COLO668 (cell line): ENCODE data around the gene FEN1.

Experiments used
- DNase-seq: peaks from one replicate; lab custom pipeline; 2025; ENCODE audit not compliant: unreplicated experiment; lab: John Stamatoyannopoulos, UW

FEN1 gene

DNA sequence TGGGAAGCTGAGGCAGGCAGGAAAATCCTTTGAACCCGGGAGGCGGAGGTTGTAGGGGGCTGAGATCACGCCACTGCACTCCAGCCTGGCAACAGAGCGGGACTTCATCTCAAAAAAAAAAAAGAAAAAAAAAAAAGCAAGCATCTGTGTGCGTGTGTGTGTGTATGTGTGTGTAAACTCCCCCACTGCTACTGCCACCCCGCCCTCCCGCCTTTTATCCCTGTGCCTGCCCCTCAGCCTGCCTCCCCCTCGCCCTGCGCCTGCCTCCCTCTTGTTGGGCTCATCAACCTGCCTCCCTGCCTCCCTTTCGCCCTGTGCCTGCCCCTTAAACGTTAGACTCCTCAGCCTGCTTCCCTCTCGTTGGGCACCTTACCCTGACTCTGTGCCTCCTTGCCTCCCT is 18.3 kb upstream of the FEN1 start:
- no peak for DNase-seq

DNA sequence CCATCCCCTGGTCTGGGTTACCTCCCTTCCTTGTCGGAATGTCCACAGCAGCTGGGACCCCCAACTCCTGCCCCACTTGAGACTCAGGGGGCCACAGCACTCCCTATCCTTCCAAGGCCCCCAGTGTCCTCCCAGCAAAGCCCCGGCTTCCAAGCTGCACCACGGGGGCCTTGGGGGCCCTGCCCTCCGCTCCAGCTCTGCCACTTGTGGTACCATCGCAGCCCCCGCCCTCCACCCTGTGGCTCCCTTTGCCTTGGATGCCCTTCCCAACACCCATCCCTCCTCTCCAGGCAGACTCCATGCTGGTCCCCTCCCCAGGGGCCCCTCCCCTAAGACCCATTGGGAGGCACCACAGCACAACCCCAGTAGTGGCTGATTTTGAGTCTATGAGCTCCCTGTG is 17.6 kb upstream of the FEN1 start:
- DNase-seq: no peak

- DNase-seq: no peak
These were observed 16.8 kb upstream of the FEN1 start for GRCh38 chr11:61775606-61776554.

DNA sequence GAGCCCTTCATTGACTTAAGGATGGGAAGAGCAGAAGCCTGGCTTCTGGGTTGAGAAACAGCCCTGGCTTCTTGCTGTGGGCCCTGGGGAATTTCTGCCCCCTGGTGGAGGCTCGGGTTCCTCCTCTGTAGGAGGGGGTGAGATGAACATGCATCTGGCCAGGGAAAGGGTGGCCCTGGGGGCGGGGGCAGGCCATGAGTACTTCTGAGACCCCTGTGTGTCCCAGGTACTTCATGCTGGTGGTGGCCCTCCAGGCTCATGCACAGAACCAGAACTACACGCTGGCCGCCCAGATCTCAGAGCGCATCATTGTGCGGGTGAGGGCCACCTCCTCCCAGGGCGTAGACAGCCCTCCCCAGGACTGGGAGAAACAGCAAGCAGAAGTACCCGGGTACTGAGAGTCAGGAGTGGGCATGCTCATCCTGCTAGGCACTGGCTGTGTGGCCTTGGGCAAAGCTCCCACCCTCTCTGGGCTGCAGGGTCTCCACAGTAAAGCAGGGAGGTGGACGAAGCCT is 16.1 kb upstream of the FEN1 start:
- DNase-seq: peak; percentile 60

DNA sequence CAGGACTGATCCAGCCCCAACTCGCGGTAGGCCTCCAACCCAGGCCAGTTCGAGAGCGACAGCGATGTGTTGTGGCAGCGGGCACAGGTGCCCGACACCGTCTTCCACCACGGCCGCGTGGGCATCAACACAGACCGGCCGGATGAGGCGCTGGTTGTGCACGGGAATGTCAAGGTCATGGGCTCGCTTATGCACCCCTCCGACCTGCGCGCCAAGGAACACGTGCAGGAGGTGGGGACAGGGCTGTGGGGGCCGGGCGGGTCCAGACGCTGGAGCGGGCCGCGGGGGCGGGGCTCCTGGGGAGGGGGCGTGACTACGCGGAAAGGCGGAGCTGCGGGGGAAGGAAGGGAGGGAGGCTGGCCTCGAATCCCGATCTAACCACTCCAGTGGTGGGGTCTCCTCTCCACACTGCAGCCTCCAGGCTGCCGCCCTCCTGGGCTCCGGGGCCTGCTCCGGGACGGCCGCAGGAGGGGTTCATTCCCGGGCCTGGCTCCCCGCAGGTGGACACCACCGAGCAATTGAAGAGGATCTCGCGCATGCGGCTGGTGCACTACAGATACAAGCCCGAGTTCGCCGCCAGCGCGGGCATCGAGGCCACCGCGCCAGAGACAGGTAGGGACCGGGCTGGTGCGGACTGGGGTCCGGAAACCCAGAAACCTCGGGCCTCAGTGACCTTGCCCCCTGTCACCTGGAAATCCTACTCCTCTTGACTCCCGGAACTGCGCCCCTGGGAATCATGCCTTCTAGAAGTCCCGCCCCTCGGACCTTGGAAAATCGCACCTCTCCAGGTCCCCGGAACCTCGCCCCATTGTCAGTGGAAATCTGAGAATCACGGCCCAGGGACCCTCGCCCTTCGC is 15.2 kb upstream of the FEN1 start:
- DNase-seq: no peak

DNA sequence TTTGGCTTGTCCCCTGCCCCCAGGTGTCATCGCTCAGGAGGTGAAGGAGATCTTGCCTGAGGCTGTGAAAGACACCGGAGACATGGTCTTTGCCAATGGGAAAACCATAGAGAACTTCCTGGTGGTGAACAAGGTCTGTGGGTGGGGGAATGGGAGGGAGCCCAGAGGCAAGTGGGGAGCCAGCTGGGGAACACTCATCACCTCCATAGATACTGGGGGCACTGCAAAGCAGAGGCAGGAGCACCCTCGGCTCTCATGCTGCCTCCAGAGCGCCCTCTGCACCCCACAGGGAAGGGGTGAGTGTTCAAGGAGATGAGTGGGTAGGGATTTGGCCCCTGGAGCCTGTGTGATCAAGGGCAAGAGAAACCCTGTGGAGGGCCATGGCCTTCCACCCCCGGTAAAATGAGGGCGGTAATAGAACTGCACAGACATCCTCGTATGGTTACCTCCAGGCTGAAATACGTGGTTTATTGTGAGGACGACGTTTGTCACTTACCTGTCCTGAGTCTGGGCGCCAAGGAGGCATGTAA is 14.3 kb upstream of the FEN1 start:
- no peak for DNase-seq

- no peak for DNase-seq
These were observed 13.6 kb upstream of the FEN1 start for GRCh38 chr11:61778920-61779650.

GRCh38 chr11:61779666-61780525 is 12.8 kb upstream of the FEN1 start:
- DNase-seq: no peak

- DNase-seq: no peak
These were observed 12.0 kb upstream of the FEN1 start for GRCh38 chr11:61780581-61781162.

DNA sequence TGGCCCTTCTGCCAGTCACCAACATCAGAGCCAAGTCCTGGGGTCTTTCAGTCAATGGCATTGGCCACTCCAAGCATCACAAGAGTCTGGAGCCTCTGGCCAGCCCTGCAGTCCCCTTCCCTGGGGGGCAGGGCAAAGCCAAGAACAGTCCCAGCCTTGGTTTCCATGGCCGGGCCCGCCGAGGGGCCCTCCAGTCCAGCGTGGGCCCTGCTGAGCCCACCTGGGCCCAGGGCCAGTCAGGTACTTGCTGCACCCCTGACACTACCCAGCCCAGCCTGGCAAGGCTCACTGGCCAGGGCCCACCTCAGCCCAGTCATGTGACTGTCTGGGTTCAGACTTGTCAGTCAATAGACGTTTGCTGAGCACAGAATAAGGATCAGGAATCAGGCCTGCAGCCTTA is 11.1 kb upstream of the FEN1 start:
- no peak for DNase-seq

DNA sequence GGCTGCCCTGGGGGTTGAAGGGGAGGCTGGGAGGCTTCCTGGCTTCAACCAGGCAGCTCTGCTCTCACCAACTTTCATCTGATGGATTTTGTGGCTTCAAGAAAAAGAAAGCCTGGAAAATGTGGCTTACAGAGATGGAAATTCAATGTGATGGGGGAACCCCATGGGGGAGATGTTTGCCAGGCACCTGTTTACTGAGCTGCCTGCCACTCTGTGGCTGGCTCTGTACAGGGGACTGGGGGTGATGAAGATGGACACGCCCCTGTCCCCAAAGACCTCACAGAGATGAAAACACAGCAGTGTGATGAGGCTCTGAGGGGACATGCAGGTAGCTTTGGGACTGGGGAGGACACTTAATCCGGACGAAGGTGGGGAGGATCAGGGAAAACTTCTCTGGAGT is 10.4 kb upstream of the FEN1 start:
- no peak for DNase-seq

DNA sequence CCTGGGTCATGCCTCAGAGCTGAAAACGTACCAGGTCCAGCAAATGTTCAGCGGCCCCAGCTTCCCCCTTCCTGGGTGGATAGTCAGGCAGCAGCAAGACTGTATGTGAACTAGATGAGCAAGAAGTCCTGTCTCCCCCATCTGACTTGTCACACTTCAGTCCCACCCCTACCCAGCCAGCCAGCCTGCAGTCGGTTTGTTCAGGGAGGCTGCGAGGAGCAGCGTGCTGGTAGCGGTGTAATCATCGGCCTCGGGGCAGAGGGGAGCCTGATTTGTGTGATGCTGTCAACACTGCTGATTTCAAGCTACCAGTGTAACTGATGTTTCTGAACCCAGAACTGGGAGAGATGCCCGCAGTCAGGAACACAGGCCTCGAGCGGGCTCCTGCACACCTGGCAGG is 9.9 kb upstream of the FEN1 start:
- DNase-seq: no peak

DNA sequence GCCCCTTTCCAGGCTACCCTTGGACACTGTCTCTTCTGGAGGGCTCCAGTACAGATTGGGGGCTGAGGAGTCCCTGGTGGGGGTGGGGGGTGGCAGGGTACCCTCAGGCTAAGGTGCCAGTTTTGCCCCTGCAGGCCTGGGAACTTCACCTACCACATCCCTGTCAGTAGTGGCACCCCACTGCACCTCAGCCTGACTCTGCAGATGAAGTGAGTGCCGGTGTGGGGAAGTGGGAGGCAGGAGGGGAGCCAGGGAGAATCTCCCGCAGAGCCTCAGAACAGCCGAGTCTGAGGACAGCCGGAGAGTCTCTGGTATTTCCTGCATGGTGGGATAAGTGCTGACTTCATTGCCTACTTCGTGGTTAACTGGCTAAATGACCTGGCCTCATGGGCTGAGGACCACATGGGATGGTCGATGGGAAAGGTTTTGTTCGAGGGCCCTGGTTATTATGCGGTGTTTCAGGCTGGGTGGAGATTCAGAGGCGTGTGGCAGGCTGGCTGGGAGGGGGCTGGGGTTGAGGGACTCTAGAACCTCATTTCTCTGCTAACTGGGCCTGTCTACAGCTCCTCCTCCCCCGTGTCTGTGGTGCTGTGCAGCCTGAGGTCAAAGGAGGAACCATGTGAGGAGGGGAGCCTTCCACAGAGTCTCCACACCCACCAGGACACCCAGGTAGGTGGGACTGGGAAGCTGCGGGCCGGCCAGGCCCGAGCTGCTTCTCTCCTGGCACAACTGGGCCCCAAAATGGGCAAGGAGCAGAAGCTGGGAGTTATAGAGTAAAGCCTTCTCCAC is 8.8 kb upstream of the FEN1 start:
- no peak for DNase-seq

DNA sequence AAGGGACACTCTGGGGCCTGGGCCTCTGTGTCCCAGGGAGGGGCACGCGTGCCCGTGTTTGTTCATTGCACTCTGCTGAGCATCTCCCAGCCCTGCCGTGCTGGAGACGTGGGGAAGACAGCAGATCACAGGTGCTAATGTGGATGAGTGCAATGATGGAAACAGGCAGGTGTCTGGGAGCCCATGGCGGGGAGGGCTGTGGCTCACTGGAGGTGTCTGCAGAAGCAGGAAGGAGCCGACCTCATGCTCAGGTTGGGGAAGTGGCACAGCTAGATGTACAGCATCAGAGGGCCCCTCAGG is 8.3 kb upstream of the FEN1 start:
- DNase-seq: no peak

GRCh38 chr11:61785837-61786402 is 6.8 kb upstream of the FEN1 start:
- no peak for DNase-seq

- DNase-seq: peak; percentile 18
These were observed 4.7 kb upstream of the FEN1 start for GRCh38 chr11:61787928-61788491.

DNA sequence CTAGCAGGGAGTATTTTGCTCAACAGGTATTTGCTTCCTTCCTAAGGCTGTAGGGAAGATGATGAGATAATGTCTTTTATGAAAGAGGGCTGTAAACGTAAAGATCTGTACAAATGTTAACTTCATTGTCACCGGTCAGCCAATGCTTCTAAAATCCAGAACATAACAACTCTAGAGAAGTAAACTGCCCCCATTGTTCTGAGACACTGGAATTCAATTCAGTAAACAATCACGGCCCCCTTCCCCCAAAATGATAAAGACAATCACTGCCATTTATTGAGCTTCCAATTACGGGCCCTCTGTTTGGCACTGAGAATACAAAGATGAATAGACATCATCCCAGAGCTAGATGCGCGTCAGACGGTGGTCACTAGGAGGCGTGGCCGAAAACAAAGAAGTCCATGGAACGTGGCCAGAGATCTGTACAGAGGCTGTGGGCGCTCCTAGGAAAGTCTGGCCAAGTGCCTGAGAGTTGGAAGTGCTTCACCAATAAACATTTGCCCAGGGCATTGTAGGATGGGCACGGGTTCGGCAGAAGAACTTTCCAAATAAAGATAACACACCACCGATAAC is 888 bp upstream of the FEN1 start:
- DNase-seq: peak; percentile 62
